BLaER1 (cell line): Measurements from ENCODE around the gene MMP17.
A peak's percentile ranks its signal among the peaks of the same experiment; 100 is the strongest.

Source experiments
- H3K27ac ChIP-seq: shearing (Covaris generic); formaldehyde crosslinking; 2 replicates; pipeline ENCODE4 v1.8.1; 2022
- H3K27me3 ChIP-seq: shearing (Covaris generic); formaldehyde crosslinking; 2 replicates; pipeline ENCODE4 v1.8.1; 2022
- H3K36me3 ChIP-seq: shearing (Covaris generic); formaldehyde crosslinking; 2 replicates; pipeline ENCODE4 v1.8.1; 2022
- H3K4me1 ChIP-seq: shearing (Covaris generic); formaldehyde crosslinking; 2 replicates; pipeline ENCODE4 v1.8.1; 2022
- H3K4me2 ChIP-seq: shearing (Covaris generic); formaldehyde crosslinking; 2 replicates; pipeline ENCODE4 v1.8.1; 2022
- H3K4me3 ChIP-seq: shearing (Covaris generic); formaldehyde crosslinking; 2 replicates; pipeline ENCODE4 v1.8.1; 2022
- H3K9ac ChIP-seq: shearing (Covaris generic); formaldehyde crosslinking; 2 replicates; pipeline ENCODE4 v1.8.1; 2022
- H3K9me3 ChIP-seq: shearing (Covaris generic); formaldehyde crosslinking; 2 replicates; pipeline ENCODE4 v1.8.1; 2022
- H4K20me1 ChIP-seq: shearing (Covaris generic); formaldehyde crosslinking; 2 replicates; pipeline ENCODE4 v1.8.1; 2022
- Cebpa-rat ChIP-seq: shearing (Covaris generic); IDR thresholded peaks from 2 replicates; pipeline ENCODE4 v1.8.1; 2022

Gene MMP17

GRCh38 chr12:131789638-131790037 is 38.6 kb upstream of the MMP17 start:
- Histone ChIP-seq H3K27me3 (no peaks in the 10 kb centered on the region), H3K9me3 (peaks cover 14% of the 10 kb centered on the region), H4K20me1 (peaks cover 15% of the 10 kb centered on the region; the same call in 1 of the 2 replicates), H3K27ac (no peak overlapping the region), H3K4me3 (no peak overlapping the region), H3K9ac (no peak overlapping the region), H3K4me2 (no peak overlapping the region), H3K36me3 (peaks cover 100% of the 10 kb centered on the region), H3K4me1 (peaks cover 40% of the 10 kb centered on the region)
- TF ChIP-seq Cebpa-rat = no peak

GRCh38 chr12:131793243-131794022 is 34.8 kb upstream of the MMP17 start:
- Histone ChIP-seq H3K9ac (no peak overlapping the region), H3K27ac (no peak overlapping the region), H3K27me3 (no peaks in the 10 kb centered on the region), H3K4me3 (no peak overlapping the region), H3K4me1 (peaks cover 49% of the 10 kb centered on the region), H4K20me1 (peaks cover 46% of the 10 kb centered on the region; the same call in 1 of the 2 replicates), H3K36me3 (peaks cover 83% of the 10 kb centered on the region), H3K9me3 (peaks cover 14% of the 10 kb centered on the region), H3K4me2 (no peak overlapping the region)
- no peak for TF ChIP-seq Cebpa-rat

- no peak overlapping the region for H3K4me3 ChIP-seq
- no peak overlapping the region for H3K9ac ChIP-seq
- H4K20me1 ChIP-seq = peaks cover 52% of the 10 kb centered on the region; the same call in 1 of the 2 replicates
- peaks cover 14% of the 10 kb centered on the region for H3K9me3 ChIP-seq
- peaks cover 55% of the 10 kb centered on the region for H3K4me1 ChIP-seq
- no peak for TF ChIP-seq Cebpa-rat
- H3K4me2 ChIP-seq = no peak overlapping the region
- peaks cover 82% of the 10 kb centered on the region for H3K36me3 ChIP-seq
- peak overlapping the region; percentile 9; the same call in 1 of the 2 replicates for H3K27ac ChIP-seq
- no peaks in the 10 kb centered on the region for H3K27me3 ChIP-seq
Observed at GRCh38 chr12:131794061-131794460, 34.1 kb upstream of the MMP17 start.

- no peak for TF ChIP-seq Cebpa-rat
- Histone ChIP-seq H3K9ac (no peak overlapping the region), H3K9me3 (peaks cover 14% of the 10 kb centered on the region), H3K4me3 (no peak overlapping the region), H3K27me3 (no peaks in the 10 kb centered on the region), H3K4me2 (peak overlapping the region; percentile 86), H4K20me1 (peaks cover 55% of the 10 kb centered on the region; the same call in 1 of the 2 replicates), H3K36me3 (peaks cover 81% of the 10 kb centered on the region), H3K4me1 (peaks cover 60% of the 10 kb centered on the region), H3K27ac (peak overlapping the region; percentile 62; the same call in 1 of the 2 replicates)
Observed at GRCh38 chr12:131794573-131794972, 33.6 kb upstream of the MMP17 start.

- H3K36me3 ChIP-seq = peaks cover 76% of the 10 kb centered on the region
- H3K4me2 ChIP-seq = peak overlapping the region; percentile 86
- no peaks in the 10 kb centered on the region for H3K27me3 ChIP-seq
- H3K27ac ChIP-seq = peak overlapping the region; percentile 62
- TF ChIP-seq Cebpa-rat = no peak
- H3K4me3 ChIP-seq = no peak overlapping the region
- H3K4me1 ChIP-seq = peaks cover 65% of the 10 kb centered on the region
- peaks cover 60% of the 10 kb centered on the region; the same call in 1 of the 2 replicates for H4K20me1 ChIP-seq
- H3K9ac ChIP-seq = peak overlapping the region; percentile 45; the same call in 1 of the 2 replicates
- H3K9me3 ChIP-seq = peaks cover 10% of the 10 kb centered on the region
Observed at GRCh38 chr12:131795064-131795463, 33.1 kb upstream of the MMP17 start.

- no peaks in the 10 kb centered on the region for H3K27me3 ChIP-seq
- H3K4me2 ChIP-seq = peak overlapping the region; percentile 86
- peaks cover 2% of the 10 kb centered on the region; the same call in 1 of the 2 replicates for H3K9me3 ChIP-seq
- H3K9ac ChIP-seq = peak overlapping the region; percentile 45; the same call in 1 of the 2 replicates
- peaks cover 68% of the 10 kb centered on the region for H3K36me3 ChIP-seq
- peaks cover 67% of the 10 kb centered on the region; the same call in 1 of the 2 replicates for H4K20me1 ChIP-seq
- H3K4me1 ChIP-seq = peaks cover 73% of the 10 kb centered on the region
- H3K27ac ChIP-seq = peak overlapping the region; percentile 62
- peak overlapping the region; percentile 36; the same call in 1 of the 2 replicates for H3K4me3 ChIP-seq
- no peak for TF ChIP-seq Cebpa-rat
Observed at GRCh38 chr12:131795690-131796410, 32.3 kb upstream of the MMP17 start.

GRCh38 chr12:131796411-131796736 is 31.8 kb upstream of the MMP17 start:
- H3K9ac ChIP-seq = peak overlapping the region; percentile 43; the same call in 1 of the 2 replicates
- H3K4me1 ChIP-seq = peaks cover 78% of the 10 kb centered on the region
- no peaks in the 10 kb centered on the region for H3K27me3 ChIP-seq
- H4K20me1 ChIP-seq = peaks cover 67% of the 10 kb centered on the region; the same call in 1 of the 2 replicates
- H3K4me2 ChIP-seq = peak overlapping the region; percentile 86
- peak overlapping the region; percentile 36; the same call in 1 of the 2 replicates for H3K4me3 ChIP-seq
- peaks cover 63% of the 10 kb centered on the region for H3K36me3 ChIP-seq
- H3K27ac ChIP-seq = peak overlapping the region; percentile 56; the same call in 1 of the 2 replicates
- no peaks in the 10 kb centered on the region for H3K9me3 ChIP-seq
- TF ChIP-seq Cebpa-rat = no peak

- peak overlapping the region; percentile 56; the same call in 1 of the 2 replicates for H3K27ac ChIP-seq
- peaks cover 62% of the 10 kb centered on the region for H3K36me3 ChIP-seq
- H3K27me3 ChIP-seq = no peaks in the 10 kb centered on the region
- peaks cover 84% of the 10 kb centered on the region for H3K4me1 ChIP-seq
- no peak for TF ChIP-seq Cebpa-rat
- H3K9ac ChIP-seq = no peak overlapping the region
- H3K9me3 ChIP-seq = no peaks in the 10 kb centered on the region
- peak overlapping the region; percentile 86 for H3K4me2 ChIP-seq
- H4K20me1 ChIP-seq = peaks cover 67% of the 10 kb centered on the region; the same call in 1 of the 2 replicates
- no peak overlapping the region for H3K4me3 ChIP-seq
Observed at GRCh38 chr12:131796754-131797587, 31.2 kb upstream of the MMP17 start.

- Histone ChIP-seq H3K4me3 (no peak overlapping the region), H3K4me2 (peak overlapping the region; percentile 86), H3K9me3 (no peaks in the 10 kb centered on the region), H4K20me1 (peaks cover 67% of the 10 kb centered on the region; the same call in 1 of the 2 replicates), H3K27me3 (no peaks in the 10 kb centered on the region), H3K4me1 (peaks cover 90% of the 10 kb centered on the region), H3K27ac (peak overlapping the region; percentile 16; the same call in 1 of the 2 replicates), H3K9ac (no peak overlapping the region), H3K36me3 (peaks cover 62% of the 10 kb centered on the region)
- no peak for TF ChIP-seq Cebpa-rat
Observed at GRCh38 chr12:131797588-131797934, 30.6 kb upstream of the MMP17 start.
